ENCODE results near the gene PALLD.

- TF ChIP-seq, protein P1, sequence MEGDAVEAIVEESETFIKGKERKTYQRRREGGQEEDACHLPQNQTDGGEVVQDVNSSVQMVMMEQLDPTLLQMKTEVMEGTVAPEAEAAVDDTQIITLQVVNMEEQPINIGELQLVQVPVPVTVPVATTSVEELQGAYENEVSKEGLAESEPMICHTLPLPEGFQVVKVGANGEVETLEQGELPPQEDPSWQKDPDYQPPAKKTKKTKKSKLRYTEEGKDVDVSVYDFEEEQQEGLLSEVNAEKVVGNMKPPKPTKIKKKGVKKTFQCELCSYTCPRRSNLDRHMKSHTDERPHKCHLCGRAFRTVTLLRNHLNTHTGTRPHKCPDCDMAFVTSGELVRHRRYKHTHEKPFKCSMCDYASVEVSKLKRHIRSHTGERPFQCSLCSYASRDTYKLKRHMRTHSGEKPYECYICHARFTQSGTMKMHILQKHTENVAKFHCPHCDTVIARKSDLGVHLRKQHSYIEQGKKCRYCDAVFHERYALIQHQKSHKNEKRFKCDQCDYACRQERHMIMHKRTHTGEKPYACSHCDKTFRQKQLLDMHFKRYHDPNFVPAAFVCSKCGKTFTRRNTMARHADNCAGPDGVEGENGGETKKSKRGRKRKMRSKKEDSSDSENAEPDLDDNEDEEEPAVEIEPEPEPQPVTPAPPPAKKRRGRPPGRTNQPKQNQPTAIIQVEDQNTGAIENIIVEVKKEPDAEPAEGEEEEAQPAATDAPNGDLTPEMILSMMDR (IDR thresholded peaks at IDR 0.05), result no peak
- TF ChIP-seq POLR2A (IDR thresholded peaks at IDR 0.05), result no peak
These were observed 58.6 kb downstream of the PALLD start for GRCh38 chr4:168555437-168555836.

Data from testis (tissue), 2 donors.